Suppressor macrophage treated with lipopolysaccharide for 4 hours (primary cell): Measurements from ENCODE around the gene NPSR1.
"Not testable (repeated sequence)": the region's sequence is repeated elsewhere in the genome, so short reads cannot be mapped to it uniquely, and the experiment has no call there.

ENCODE experiments used
- DNase-seq: peaks from one replicate; pipeline ENCODE4 v3.0.0-alpha.2; 2020

Gene NPSR1

DNA sequence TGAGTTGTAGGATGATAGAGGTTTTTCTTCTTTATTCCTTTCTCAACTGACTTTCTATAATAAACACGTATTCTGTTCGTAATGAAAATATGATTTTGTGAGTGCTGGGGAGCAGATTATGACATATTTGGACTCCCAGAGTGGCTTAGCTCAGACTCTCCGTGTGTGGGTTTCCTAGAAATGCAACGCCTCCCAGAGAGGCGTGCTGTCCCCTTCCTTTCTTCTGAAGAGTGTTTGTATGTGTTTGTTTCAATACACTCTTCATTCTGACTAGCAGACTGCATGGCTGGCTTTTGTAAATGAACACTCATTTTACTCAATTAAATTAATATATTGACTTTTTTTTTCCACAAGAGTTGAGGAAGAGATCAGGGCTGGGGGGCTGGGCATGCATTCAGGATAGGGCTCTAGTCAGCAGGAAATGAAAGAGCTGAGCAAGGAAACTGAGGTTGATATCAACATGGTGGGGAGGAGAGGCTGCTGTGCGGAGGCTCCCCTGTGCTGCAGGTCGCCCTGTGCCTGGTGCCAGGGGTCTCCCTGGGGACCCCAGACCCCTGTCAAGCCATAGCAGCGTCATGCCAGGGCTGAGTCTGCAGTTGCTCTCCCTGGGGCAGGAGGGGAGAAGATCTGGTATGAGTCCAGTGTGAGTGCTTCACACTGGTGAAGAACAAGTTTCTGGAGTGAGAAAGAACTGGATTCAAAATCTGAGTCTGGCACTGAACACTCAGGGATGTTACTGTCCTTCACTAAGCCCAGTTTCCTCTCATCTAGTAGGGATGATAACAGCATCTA lies 221.1 kb downstream of the NPSR1 start:
- not testable (repeated sequence) for DNase-seq

DNA sequence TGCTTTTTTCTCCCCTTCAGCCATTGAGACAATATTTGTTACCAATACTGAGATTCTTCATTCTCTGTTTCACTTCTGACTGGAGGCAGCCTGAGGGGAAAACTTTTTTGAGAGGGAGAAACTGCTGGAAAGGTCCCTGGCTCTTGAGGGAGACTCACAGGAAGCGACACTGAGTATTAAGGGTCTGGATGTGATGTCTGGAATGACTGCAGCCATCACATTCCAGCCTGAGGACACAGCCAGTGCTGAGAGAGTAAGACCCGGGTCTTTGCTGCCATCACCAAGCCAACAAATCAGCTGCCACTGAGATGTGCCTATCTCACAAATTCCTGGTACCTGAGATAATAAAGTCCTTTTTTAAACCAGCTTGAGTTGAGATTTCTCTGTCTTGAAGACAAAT lies 221.9 kb downstream of the NPSR1 start:
- no peak for DNase-seq

DNA sequence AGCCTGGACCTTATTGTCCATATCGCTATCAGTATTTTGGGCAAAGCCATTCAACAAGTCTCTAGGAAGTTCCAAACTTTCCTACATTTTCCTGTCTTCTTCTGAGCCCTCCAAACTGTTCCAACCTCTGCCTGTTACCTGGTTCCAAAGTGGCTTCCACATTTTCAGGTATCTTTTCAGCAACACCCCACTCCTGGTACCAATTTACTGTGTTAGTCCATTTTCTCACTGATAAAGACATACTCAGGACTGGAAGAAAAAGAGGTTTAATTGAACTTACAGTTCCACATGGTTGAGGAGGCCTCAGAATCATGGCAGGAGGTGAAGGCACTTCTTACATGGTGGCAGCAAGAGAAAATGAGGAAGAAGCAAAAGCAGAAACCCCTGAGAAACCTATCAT lies 225.8 kb downstream of the NPSR1 start:
- not testable (repeated sequence) for DNase-seq

DNA sequence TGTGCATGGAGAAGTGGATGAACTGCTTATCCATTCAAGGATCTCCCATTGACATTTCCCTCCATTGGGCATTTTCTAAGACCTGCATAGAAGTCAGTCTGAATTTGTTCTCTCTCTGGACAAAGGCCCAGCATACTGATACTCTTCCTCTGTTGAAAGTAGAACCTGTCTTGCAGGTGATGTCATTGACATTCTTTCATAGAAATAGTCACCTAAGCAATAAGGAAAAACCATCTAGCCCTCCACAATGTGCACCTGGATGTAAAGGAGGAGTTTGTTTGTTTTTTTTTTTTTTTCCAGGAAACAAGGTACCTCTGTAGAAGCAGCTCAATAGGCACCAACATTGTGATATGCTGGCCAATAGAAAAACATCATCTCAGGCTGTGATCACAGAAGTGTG lies 228.8 kb downstream of the NPSR1 start:
- no peak for DNase-seq

DNA sequence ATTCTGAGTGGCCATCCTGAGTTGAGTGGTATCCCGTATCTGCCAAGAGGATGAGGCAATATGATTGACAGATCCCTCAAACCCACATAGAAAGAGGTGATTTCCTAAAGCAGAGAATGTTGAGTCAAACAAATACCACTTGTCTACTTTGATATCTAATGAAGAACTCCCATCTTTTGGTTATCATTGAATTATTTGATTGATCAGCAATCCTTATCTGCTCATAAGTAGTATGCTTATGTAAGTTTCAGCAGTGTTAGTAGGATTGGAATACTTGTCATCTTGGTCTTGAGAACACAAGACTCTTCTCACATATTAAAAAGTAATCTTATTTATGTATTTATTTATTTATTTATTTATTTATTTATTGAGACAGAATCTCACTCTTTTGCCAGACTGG lies 231.9 kb downstream of the NPSR1 start:
- DNase-seq = no peak

DNA sequence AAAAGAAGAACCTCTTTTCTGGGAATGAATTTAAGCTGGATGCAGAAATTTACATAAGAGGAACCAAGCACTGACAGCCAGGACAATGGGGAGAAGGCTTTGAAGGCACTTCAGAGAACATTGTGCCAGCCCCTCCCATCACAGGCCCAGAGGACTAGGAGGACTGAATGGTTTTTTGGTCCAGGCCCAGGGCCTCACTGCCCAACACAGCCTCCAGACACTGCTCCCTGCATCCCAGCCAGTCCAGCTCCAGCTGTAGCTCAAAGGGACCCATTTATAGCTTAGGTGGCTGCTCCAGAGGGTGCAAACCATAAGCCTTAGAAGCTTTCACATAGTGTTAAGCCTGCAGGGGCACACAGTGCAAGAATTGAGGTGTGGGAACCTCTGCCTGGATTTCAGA lies 237.2 kb downstream of the NPSR1 start:
- no peak for DNase-seq
